Vagina (tissue), 2 donors: Measurements from ENCODE around the gene DEGS2. TPM values are rescaled to one million over a fixed set of nuclear protein-coding genes. Genes with fewer than 3 reads are reported as not detected.

ENCODE experiments used
- DNase-seq, 2 donors: peaks; one replicate each; pipeline ENCODE4 v3.0.0-alpha.2; 2017; ENCODE audit errors: extremely low spot score in 2 of 2
- H3K27ac ChIP-seq: fragments of 200-600 bp; sonication (generic); one replicate; pipeline ENCODE4 v1.5.1; 2019
- H3K27me3 ChIP-seq: fragments of 200-600 bp; sonication (generic); one replicate; pipeline ENCODE4 v1.5.1; 2019
- H3K36me3 ChIP-seq, 2 donors: fragments of 200-600 bp; sonication (generic); one replicate each; pipeline ENCODE4 v1.5.1; 2017 to 2019
- H3K4me1 ChIP-seq: fragments of 200-600 bp; sonication (generic); one replicate; pipeline ENCODE4 v1.5.1; 2019
- H3K4me3 ChIP-seq, 2 donors: fragments of 200-600 bp; sonication (generic); 1 replicate in 1 of 2; 2 replicates in 1 of 2; pipeline ENCODE4 v1.5.1; 2016 to 2019
- H3K9me3 ChIP-seq: fragments of 200-600 bp; sonication (generic); one replicate; pipeline ENCODE4 v1.5.1; 2019
- CTCF ChIP-seq, 3 experiments: fragments of 450-650 bp in 2 of 3; fragments of 200-600 bp in 1 of 3; sonication (generic) in 1 of 3; IDR thresholded peaks; one replicate each; pipeline ENCODE4 v1.5.1; 2017 to 2019; ENCODE audit warnings: antibody characterized with exemption in 3 of 3, mild to moderate bottlenecking in 2 of 3, moderate library complexity in 2 of 3
- POLR2A ChIP-seq, 2 donors: fragments of 450-650 bp; IDR thresholded peaks; one replicate each; pipeline ENCODE4 v1.6.1; 2017; ENCODE audit warnings: antibody characterized with exemption in 2 of 2, mild to moderate bottlenecking in 2 of 2, moderate library complexity in 2 of 2
- POLR2AphosphoS5 ChIP-seq, 2 donors: sonication (generic); formaldehyde crosslinking; IDR thresholded peaks; one replicate each; pipeline ENCODE4 v1.9.0; 2017; ENCODE audit warnings: antibody characterized with exemption in 2 of 2, mild to moderate bottlenecking in 2 of 2, low read depth in 1 of 2; ENCODE audit not compliant: insufficient read depth in 1 of 2
- intact Hi-C: fragments of 100-400 bp; cut with DNase I; formaldehyde crosslinking; loops from one replicate; pipeline ENCODE4 v1.15.1; 2023
- total RNA-seq: library from RNA; depleted of rRNA; stranded (reverse); fragments of >200 nt; gene quantifications from one replicate; pipeline ENCODE4 v1.2.3, GENCODE V29; 2016

DEGS2 gene
- total RNA-seq, 1 donor from 2014 or later, result 19.9 TPM

GRCh38 chr14:100192250-100192671 lies 32.8 kb upstream of the DEGS2 start:
- no peaks in the 10 kb centered on the region for H3K36me3 ChIP-seq
- H3K9me3 ChIP-seq, result no peaks in the 10 kb centered on the region
- intact Hi-C loops, result loop anchor here (5.0 kb wide), 1 partner anchor 210 kb away; no protein-coding TSS in a partner anchor
- peak overlapping the region; percentile 42 to 46 for H3K4me3 ChIP-seq
- no peak for DNase-seq
- TF ChIP-seq POLR2A (IDR thresholded peaks at IDR 0.05) (no peak), POLR2AphosphoS5 (IDR thresholded peaks at IDR 0.05; ENCODE audit: insufficient read depth in 1 of 2, low read depth in 1 of 2) (no peak), CTCF (IDR thresholded peaks at IDR 0.05) (no peak)
- peak overlapping the region; percentile 94 for H3K27ac ChIP-seq
- H3K27me3 ChIP-seq, result no peaks in the 10 kb centered on the region
- peaks cover 12% of the 10 kb centered on the region for H3K4me1 ChIP-seq

GRCh38 chr14:100191584-100192249 lies 32.3 kb upstream of the DEGS2 start:
- TF ChIP-seq POLR2AphosphoS5 (IDR thresholded peaks at IDR 0.05; ENCODE audit: insufficient read depth in 1 of 2, low read depth in 1 of 2) (no peak), POLR2A (IDR thresholded peaks at IDR 0.05) (no peak), CTCF (IDR thresholded peaks at IDR 0.05) (no peak)
- no peaks in the 10 kb centered on the region for H3K36me3 ChIP-seq
- no peak overlapping the region for H3K4me3 ChIP-seq
- DNase-seq, result no peak
- intact Hi-C loops, result loop anchor here (5.0 kb wide), 1 partner anchor 209 kb away; no protein-coding TSS in a partner anchor
- H3K27ac ChIP-seq, result peak overlapping the region; percentile 94
- no peaks in the 10 kb centered on the region for H3K27me3 ChIP-seq
- peaks cover 12% of the 10 kb centered on the region for H3K4me1 ChIP-seq
- H3K9me3 ChIP-seq, result no peaks in the 10 kb centered on the region

GRCh38 chr14:100190126-100190525 lies 30.7 kb upstream of the DEGS2 start:
- DNase-seq, result no peak
- intact Hi-C loops, result loop anchor here (5.0 kb wide), 1 partner anchor 208 kb away; no protein-coding TSS in a partner anchor
- Histone ChIP-seq H3K27ac (no peak overlapping the region), H3K36me3 (no peaks in the 10 kb centered on the region), H3K4me3 (no peak overlapping the region), H3K27me3 (no peaks in the 10 kb centered on the region), H3K4me1 (peaks cover 12% of the 10 kb centered on the region), H3K9me3 (no peaks in the 10 kb centered on the region)
- no peak for TF ChIP-seq POLR2AphosphoS5 (IDR thresholded peaks at IDR 0.05; ENCODE audit: insufficient read depth in 1 of 2, low read depth in 1 of 2)
- no peak for TF ChIP-seq POLR2A (IDR thresholded peaks at IDR 0.05)
- no peak for TF ChIP-seq CTCF (IDR thresholded peaks at IDR 0.05)

- no peak overlapping the region for H3K27ac ChIP-seq
- DNase-seq, result no peak
- H3K27me3 ChIP-seq, result no peaks in the 10 kb centered on the region
- TF ChIP-seq CTCF (IDR thresholded peaks at IDR 0.05) (no peak), POLR2AphosphoS5 (IDR thresholded peaks at IDR 0.05; ENCODE audit: insufficient read depth in 1 of 2, low read depth in 1 of 2) (no peak), POLR2A (IDR thresholded peaks at IDR 0.05) (no peak)
- no peaks in the 10 kb centered on the region for H3K9me3 ChIP-seq
- no peaks in the 10 kb centered on the region for H3K36me3 ChIP-seq
- intact Hi-C loops, result no loop called here
- no peak overlapping the region for H3K4me3 ChIP-seq
- H3K4me1 ChIP-seq, result peaks cover 11% of the 10 kb centered on the region
These were observed 29.1 kb upstream of the DEGS2 start for GRCh38 chr14:100188392-100189030.
